RWPE2 (cell line): ENCODE measurements around the gene HYDIN.

Experiments
- ATAC-seq: fragments of 200-7000 bp; cut with Tn5 transposase; 3 replicates; pipeline ENCODE4 v1.9.1; 2021; ENCODE audit warnings: low read depth
- DNase-seq: peaks from one replicate; pipeline ENCODE4 v3.0.0-alpha.2; 2020; ENCODE audit warnings: low spot score
- H3K27ac ChIP-seq: fragments of 450-650 bp; 2 replicates; pipeline ENCODE4 v1.5.1; 2017; ENCODE audit warnings: mild to moderate bottlenecking; ENCODE audit not compliant: poor library complexity, severe bottlenecking
- H3K27me3 ChIP-seq: fragments of 250-450 bp; sonication (Bioruptor Pico); 2 replicates; pipeline ENCODE4 v1.5.1; 2021; ENCODE audit warnings: mild to moderate bottlenecking, moderate library complexity; ENCODE audit not compliant: insufficient read depth, poor library complexity, severe bottlenecking
- H3K36me3 ChIP-seq: fragments of 250-450 bp; sonication (Bioruptor Pico); 2 replicates; pipeline ENCODE4 v1.5.1; 2020; ENCODE audit warnings: low read depth, mild to moderate bottlenecking, moderate library complexity
- H3K4me1 ChIP-seq: fragments of 250-450 bp; sonication (Bioruptor Pico); 2 replicates; pipeline ENCODE4 v1.5.1; 2021; ENCODE audit warnings: mild to moderate bottlenecking, moderate library complexity; ENCODE audit not compliant: insufficient read depth, poor library complexity, severe bottlenecking
- H3K4me3 ChIP-seq: fragments of 250-450 bp; sonication (Bioruptor Pico); 2 replicates; pipeline ENCODE4 v1.5.1; 2021; ENCODE audit warnings: mild to moderate bottlenecking, moderate library complexity; ENCODE audit not compliant: severe bottlenecking
- H3K9me3 ChIP-seq: fragments of 250-450 bp; sonication (Bioruptor Pico); 2 replicates; pipeline ENCODE4 v1.5.1; 2021; ENCODE audit warnings: mild to moderate bottlenecking, moderate library complexity; ENCODE audit not compliant: severe bottlenecking
- CTCF ChIP-seq: fragments of 450-650 bp; IDR thresholded peaks from one replicate; pipeline ENCODE4 v1.5.1; 2017; ENCODE audit warnings: mild to moderate bottlenecking, moderate library complexity; ENCODE audit not compliant: poor library complexity, severe bottlenecking

The HYDIN gene

GRCh38 chr16:70793851-70794502 is 436.5 kb downstream of the HYDIN start:
- peaks cover 4% of the 10 kb centered on the region; the same call in 1 of the 2 replicates for H3K36me3 ChIP-seq
- no peak overlapping the region for H3K27ac ChIP-seq
- DNase-seq (no peak), ATAC-seq (no peak)
- H3K27me3 ChIP-seq = no peaks in the 10 kb centered on the region
- no peak overlapping the region for H3K4me3 ChIP-seq
- no peak for TF ChIP-seq CTCF
- no peaks in the 10 kb centered on the region for H3K9me3 ChIP-seq
- no peaks in the 10 kb centered on the region for H3K4me1 ChIP-seq

GRCh38 chr16:70790815-70791214 is 439.7 kb downstream of the HYDIN start:
- no peak overlapping the region for H3K27ac ChIP-seq
- ATAC-seq (no peak), DNase-seq (no peak)
- no peaks in the 10 kb centered on the region for H3K4me1 ChIP-seq
- peaks cover 8% of the 10 kb centered on the region for H3K36me3 ChIP-seq
- no peak for TF ChIP-seq CTCF
- H3K4me3 ChIP-seq = no peak overlapping the region
- H3K27me3 ChIP-seq = no peaks in the 10 kb centered on the region
- no peaks in the 10 kb centered on the region for H3K9me3 ChIP-seq

- no peak for TF ChIP-seq CTCF
- Histone ChIP-seq H3K27ac (no peak overlapping the region), H3K9me3 (no peaks in the 10 kb centered on the region), H3K4me1 (no peaks in the 10 kb centered on the region), H3K4me3 (no peak overlapping the region), H3K36me3 (peaks cover 18% of the 10 kb centered on the region), H3K27me3 (no peaks in the 10 kb centered on the region)
- no peak for ATAC-seq
- DNase-seq = no peak
These were observed 440.7 kb downstream of the HYDIN start for GRCh38 chr16:70789595-70790447.

GRCh38 chr16:70788668-70789594 is 441.6 kb downstream of the HYDIN start:
- no peak for TF ChIP-seq CTCF

More at GRCh38 chr16:70788668-70789594, 441.6 kb downstream of the HYDIN start:
- peaks cover 27% of the 10 kb centered on the region for H3K36me3 ChIP-seq
- H3K27ac ChIP-seq = no peak overlapping the region
- no peak overlapping the region for H3K4me3 ChIP-seq
- DNase-seq = no peak
- no peaks in the 10 kb centered on the region for H3K27me3 ChIP-seq
- H3K4me1 ChIP-seq = no peaks in the 10 kb centered on the region
- no peaks in the 10 kb centered on the region for H3K9me3 ChIP-seq
- ATAC-seq = no peak
